Gastrocnemius medialis (tissue), 4 donors: ENCODE data around the gene PTBP2. TPM values are rescaled to one million over a fixed set of nuclear protein-coding genes. Genes with fewer than 3 reads are reported as not detected.

Experiments
- ATAC-seq, 2 donors: fragments of 150-250 bp; one replicate each; pipeline ENCODE4 v1.9.1; 2016
- DNase-seq, 2 donors: peaks; one replicate each; pipeline ENCODE4 v3.0.0-alpha.2; 2019
- H3K27ac ChIP-seq, 4 donors: fragments of 200-600 bp; sonication (generic); 1 replicate in 1 of 4; 2 replicates in 3 of 4; pipeline ENCODE4 v1.5.1; 2016 to 2018; ENCODE audit warnings: mild to moderate bottlenecking in 2 of 4, moderate library complexity in 1 of 4
- H3K27me3 ChIP-seq, 3 donors: fragments of 200-600 bp; sonication (generic) in 2 of 3; 1 replicate in 1 of 3; 2 replicates in 2 of 3; pipeline versions ENCODE4 v1.5.1 to v1.6.0; 2016 to 2019; ENCODE audit warnings: mild to moderate bottlenecking in 1 of 3, moderate library complexity in 1 of 3
- H3K36me3 ChIP-seq, 2 donors: fragments of 200-600 bp; sonication (generic) in 1 of 2; one replicate each; pipeline ENCODE4 v1.5.1; 2017 to 2018
- H3K4me1 ChIP-seq, 2 donors: fragments of 200-600 bp; sonication (generic) in 1 of 2; one replicate each; pipeline ENCODE4 v1.5.1; 2016 to 2017; ENCODE audit warnings: mild to moderate bottlenecking in 2 of 2
- H3K4me3 ChIP-seq, 4 donors: fragments of 200-600 bp; sonication (generic) in 3 of 4; 1 replicate in 1 of 4; 2 replicates in 3 of 4; pipeline ENCODE4 v1.5.1; 2016 to 2019; ENCODE audit warnings: mild to moderate bottlenecking in 2 of 4
- H3K9me3 ChIP-seq, 3 donors: fragments of 200-600 bp; sonication (generic) in 2 of 3; 1 replicate in 1 of 3; 2 replicates in 2 of 3; pipeline ENCODE4 v1.5.1; 2016 to 2019
- POLR2A ChIP-seq, 2 donors: fragments of 450-650 bp; IDR thresholded peaks; one replicate each; pipeline ENCODE4 v1.6.1; 2017; ENCODE audit warnings: antibody characterized with exemption in 2 of 2, mild to moderate bottlenecking in 2 of 2, moderate library complexity in 2 of 2
- in situ Hi-C, 4 donors: fragments of 200-750 bp; cut with MboI; loops; one replicate each; pipeline versions ENCODE4 v1.15.0 to v1.8.0; 2017; ENCODE audit warnings: low sequenced_read_pairs in 4 of 4
- intact Hi-C: fragments of 100-400 bp; cut with DNase I; formaldehyde crosslinking; loops from one replicate; pipeline ENCODE4 v1.15.1; 2023; ENCODE audit warnings: low total_unique reads
- total RNA-seq, 4 donors: library from RNA; depleted of rRNA; stranded (reverse); fragments of >200 nt; gene quantifications; one replicate each; pipeline versions ENCODE4 v1.1.0 to v1.2.3, GENCODE V29; 2016
- TF ChIP-seq, protein P1 (sequence below), 5 experiments: fragments of 450-650 bp in 3 of 5; fragments of 200-600 bp in 2 of 5; sonication (generic) in 2 of 5; IDR thresholded peaks in 4 of 5; conservative IDR thresholded peaks in 1 of 5; 1 replicate in 4 of 5; 2 replicates in 1 of 5; pipeline ENCODE4 v1.5.1; 2016 to 2019; ENCODE audit warnings: antibody characterized with exemption in 5 of 5, mild to moderate bottlenecking in 3 of 5, moderate library complexity in 3 of 5

The PTBP2 gene
- total RNA-seq, 4 donors from 2014 or later = 21.4 to 33.0 (median 26.5) TPM

DNA sequence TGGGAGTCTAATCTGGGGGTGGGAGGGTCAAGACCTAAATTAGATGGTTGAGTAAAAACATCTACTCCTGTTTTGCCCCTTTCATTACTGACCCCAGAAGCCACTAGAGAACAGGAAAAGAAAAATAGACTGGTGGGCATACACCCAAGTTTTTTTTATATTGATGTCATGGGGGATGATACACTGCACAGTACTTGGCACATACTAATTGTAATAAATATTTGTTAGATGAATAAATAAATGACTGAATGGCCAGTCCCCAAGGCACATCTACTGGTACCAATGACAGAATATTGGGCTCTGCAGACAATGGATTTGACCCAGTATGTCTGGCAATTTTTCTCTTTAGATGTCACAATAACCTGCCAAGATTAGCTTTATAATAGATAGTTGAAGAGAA, 36.8 kb upstream of the PTBP2 start:
- ATAC-seq (peak; percentile 55 to 66), DNase-seq (no peak)
- Histone ChIP-seq H3K4me1 (no peaks in the 10 kb centered on the region), H3K9me3 (no peaks in the 10 kb centered on the region), H3K36me3 (no peaks in the 10 kb centered on the region), H3K27me3 (no peaks in the 10 kb centered on the region), H3K27ac (peak overlapping the region in 1 of 4 donors; percentile 17), H3K4me3 (no peak overlapping the region)
- in situ Hi-C loops = no loop called here
- intact Hi-C loops = no loop called here
- TF ChIP-seq, protein P1, sequence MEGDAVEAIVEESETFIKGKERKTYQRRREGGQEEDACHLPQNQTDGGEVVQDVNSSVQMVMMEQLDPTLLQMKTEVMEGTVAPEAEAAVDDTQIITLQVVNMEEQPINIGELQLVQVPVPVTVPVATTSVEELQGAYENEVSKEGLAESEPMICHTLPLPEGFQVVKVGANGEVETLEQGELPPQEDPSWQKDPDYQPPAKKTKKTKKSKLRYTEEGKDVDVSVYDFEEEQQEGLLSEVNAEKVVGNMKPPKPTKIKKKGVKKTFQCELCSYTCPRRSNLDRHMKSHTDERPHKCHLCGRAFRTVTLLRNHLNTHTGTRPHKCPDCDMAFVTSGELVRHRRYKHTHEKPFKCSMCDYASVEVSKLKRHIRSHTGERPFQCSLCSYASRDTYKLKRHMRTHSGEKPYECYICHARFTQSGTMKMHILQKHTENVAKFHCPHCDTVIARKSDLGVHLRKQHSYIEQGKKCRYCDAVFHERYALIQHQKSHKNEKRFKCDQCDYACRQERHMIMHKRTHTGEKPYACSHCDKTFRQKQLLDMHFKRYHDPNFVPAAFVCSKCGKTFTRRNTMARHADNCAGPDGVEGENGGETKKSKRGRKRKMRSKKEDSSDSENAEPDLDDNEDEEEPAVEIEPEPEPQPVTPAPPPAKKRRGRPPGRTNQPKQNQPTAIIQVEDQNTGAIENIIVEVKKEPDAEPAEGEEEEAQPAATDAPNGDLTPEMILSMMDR (IDR thresholded peaks at IDR 0.05 in 4 of 5, conservative IDR thresholded peaks at IDR 0.05 in 1 of 5) = no peak
- no peak for TF ChIP-seq POLR2A (IDR thresholded peaks at IDR 0.05)

DNA sequence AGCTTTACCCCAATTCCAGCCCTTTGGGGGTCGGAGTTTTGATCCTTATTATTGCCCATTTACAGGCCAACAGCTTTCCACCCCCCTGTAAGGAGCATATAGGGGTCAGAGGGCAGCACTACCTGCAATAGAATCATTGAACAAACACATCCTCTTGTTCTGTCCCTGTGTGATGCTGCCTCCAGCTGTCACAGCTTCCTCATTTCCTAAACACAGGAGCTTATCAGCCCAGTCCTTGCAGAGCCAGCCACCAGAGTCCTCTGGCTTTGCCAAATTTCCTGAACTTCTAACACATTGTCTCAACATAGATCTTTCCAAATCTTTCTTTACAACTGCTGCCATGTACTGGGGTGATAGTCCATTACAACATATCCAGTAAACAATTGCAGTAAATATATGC, 32.8 kb upstream of the PTBP2 start:
- Histone ChIP-seq H3K27ac (no peak overlapping the region), H3K27me3 (no peaks in the 10 kb centered on the region), H3K4me3 (no peak overlapping the region), H3K4me1 (no peaks in the 10 kb centered on the region), H3K9me3 (no peaks in the 10 kb centered on the region), H3K36me3 (no peaks in the 10 kb centered on the region)
- in situ Hi-C loops (no loop called here), intact Hi-C loops (no loop called here)
- DNase-seq = no peak
- TF ChIP-seq, protein P1 (IDR thresholded peaks at IDR 0.05 in 4 of 5, conservative IDR thresholded peaks at IDR 0.05 in 1 of 5) = no peak
- TF ChIP-seq POLR2A (IDR thresholded peaks at IDR 0.05) = no peak
- no peak for ATAC-seq

DNA sequence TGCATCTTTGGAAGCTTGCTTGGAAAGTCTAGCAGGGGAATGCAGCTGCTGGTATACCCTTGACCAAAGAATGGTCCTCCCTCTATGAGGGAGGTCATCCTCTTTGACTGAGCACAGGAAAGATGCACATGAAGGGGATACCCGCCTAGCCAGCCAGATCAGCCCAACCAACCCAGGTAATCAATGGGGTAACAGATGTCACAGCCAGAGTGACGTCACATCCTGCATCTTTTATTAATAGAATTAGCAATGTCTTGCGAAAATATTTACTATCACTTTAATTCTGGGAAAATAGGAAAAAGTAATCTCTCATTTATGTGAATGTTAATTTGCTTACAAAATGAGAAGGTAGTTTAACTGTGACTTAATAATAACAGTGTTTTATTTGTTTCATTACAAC, 25.6 kb upstream of the PTBP2 start:
- TF ChIP-seq, protein P1 (IDR thresholded peaks at IDR 0.05 in 4 of 5, conservative IDR thresholded peaks at IDR 0.05 in 1 of 5) = no peak
- TF ChIP-seq POLR2A (IDR thresholded peaks at IDR 0.05) = no peak
- no peak for ATAC-seq
- H3K36me3 ChIP-seq = no peaks in the 10 kb centered on the region
- no peaks in the 10 kb centered on the region for H3K27me3 ChIP-seq
- no peaks in the 10 kb centered on the region for H3K4me1 ChIP-seq
- no peak overlapping the region for H3K27ac ChIP-seq
- H3K4me3 ChIP-seq = no peak overlapping the region
- no peaks in the 10 kb centered on the region for H3K9me3 ChIP-seq
- intact Hi-C loops = no loop called here
- DNase-seq = no peak
- in situ Hi-C loops = no loop called here

DNA sequence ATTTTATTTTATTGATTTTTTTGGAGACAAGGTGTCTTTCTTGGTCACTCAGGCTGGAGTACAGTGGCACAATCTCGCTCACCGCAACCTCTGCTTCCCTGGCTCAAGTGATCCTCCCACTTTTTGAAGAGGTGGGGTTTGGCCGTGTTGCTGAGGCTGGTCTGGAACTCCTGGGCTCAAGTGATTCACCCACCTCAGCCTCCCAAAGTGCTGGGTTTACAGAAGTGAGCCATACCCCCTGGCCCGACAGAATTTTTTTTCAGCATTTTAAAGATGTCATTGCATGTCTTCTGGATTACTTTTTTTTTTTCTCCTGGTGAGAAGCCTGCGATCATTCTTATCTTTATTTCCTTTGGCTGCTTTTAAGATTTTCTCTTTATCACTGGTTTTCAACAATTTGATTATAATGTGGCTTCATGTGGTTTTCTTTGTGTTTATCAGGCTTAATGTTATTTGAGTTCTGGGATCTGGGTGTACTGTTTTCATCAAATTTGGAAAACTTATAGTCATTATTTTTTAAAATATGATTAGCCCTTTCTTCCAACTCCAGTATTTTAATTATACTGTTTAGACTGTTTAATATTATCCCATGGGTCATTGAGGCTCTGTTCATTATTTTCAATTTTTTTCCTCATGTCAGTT, 23.1 kb upstream of the PTBP2 start:
- Histone ChIP-seq H3K4me1 (no peaks in the 10 kb centered on the region), H3K27me3 (no peaks in the 10 kb centered on the region), H3K27ac (no peak overlapping the region), H3K4me3 (no peak overlapping the region), H3K9me3 (no peaks in the 10 kb centered on the region), H3K36me3 (no peaks in the 10 kb centered on the region)
- intact Hi-C loops = no loop called here
- ATAC-seq (no peak), DNase-seq (no peak)
- in situ Hi-C loops = no loop called here
- no peak for TF ChIP-seq POLR2A (IDR thresholded peaks at IDR 0.05)
- TF ChIP-seq, protein P1 (IDR thresholded peaks at IDR 0.05 in 4 of 5, conservative IDR thresholded peaks at IDR 0.05 in 1 of 5) = no peak

DNA sequence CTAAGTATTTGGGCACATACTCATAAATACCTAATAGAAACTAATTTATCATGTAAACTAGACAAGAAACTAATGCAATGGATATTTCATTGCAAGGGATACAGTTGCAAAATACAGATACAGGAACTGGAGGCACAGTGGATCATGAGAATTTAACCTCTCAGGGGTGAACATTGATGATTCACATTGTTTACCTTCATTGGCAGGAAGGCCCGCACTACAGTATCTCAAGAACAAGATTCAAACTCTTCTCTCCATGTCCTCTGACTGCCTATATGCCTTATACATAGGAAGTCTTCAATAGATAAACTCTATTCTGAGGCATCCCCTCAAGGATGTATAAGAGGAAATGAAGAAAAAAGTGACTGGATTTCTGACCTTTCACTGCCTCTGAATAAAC, 18.4 kb upstream of the PTBP2 start:
- Histone ChIP-seq H3K27ac (no peak overlapping the region), H3K4me3 (no peak overlapping the region), H3K9me3 (no peaks in the 10 kb centered on the region), H3K27me3 (no peaks in the 10 kb centered on the region), H3K36me3 (no peaks in the 10 kb centered on the region), H3K4me1 (no peaks in the 10 kb centered on the region)
- TF ChIP-seq, protein P1 (IDR thresholded peaks at IDR 0.05 in 4 of 5, conservative IDR thresholded peaks at IDR 0.05 in 1 of 5) = no peak
- no peak for TF ChIP-seq POLR2A (IDR thresholded peaks at IDR 0.05)
- no peak for DNase-seq
- intact Hi-C loops = no loop called here
- in situ Hi-C loops = no loop called here
- ATAC-seq = no peak
